Spleen (tissue), 11 donors: ENCODE data around the gene PCSK6. TPM values are rescaled to one million over a fixed set of nuclear protein-coding genes. Genes with fewer than 3 reads are reported as not detected.

ENCODE experiments used
- DNase-seq: peaks from one replicate; pipeline ENCODE4 v3.0.0-alpha.2; 2020
- H3K27ac ChIP-seq, 8 donors: fragments of 200-600 bp; sonication (generic) in 7 of 8; 1 replicate in 4 of 8; 2 replicates in 4 of 8; pipeline versions ENCODE4 v1.5.0 to v1.8.0; 2016 to 2021; ENCODE audit warnings: inconsistent platforms in 4 of 8, mild to moderate bottlenecking in 4 of 8, moderate library complexity in 1 of 8
- H3K27me3 ChIP-seq, 7 donors: fragments of 200-600 bp; sonication (generic) in 6 of 7; replicated peaks in 1 of 7; 1 replicate in 4 of 7; 2 replicates in 3 of 7; pipeline versions ENCODE4 v1.5.0 to v1.8.0; 2016 to 2021; ENCODE audit warnings: inconsistent platforms in 3 of 7, mild to moderate bottlenecking in 1 of 7
- H3K36me3 ChIP-seq, 6 donors: fragments of 200-600 bp; sonication (generic) in 5 of 6; 1 replicate in 4 of 6; 2 replicates in 2 of 6; pipeline versions ENCODE4 v1.5.0 to v1.8.0; 2016 to 2021; ENCODE audit warnings: inconsistent platforms in 2 of 6
- H3K4me1 ChIP-seq, 6 donors: fragments of 200-600 bp; sonication (generic) in 5 of 6; 1 replicate in 3 of 6; 2 replicates in 3 of 6; pipeline versions ENCODE4 v1.5.0 to v1.8.0; 2016 to 2021; ENCODE audit warnings: inconsistent platforms in 3 of 6
- H3K4me3 ChIP-seq, 8 donors: fragments of 200-600 bp; sonication (generic) in 7 of 8; 1 replicate in 4 of 8; 2 replicates in 4 of 8; pipeline versions ENCODE4 v1.5.0 to v1.8.0; 2016 to 2021; ENCODE audit warnings: inconsistent platforms in 4 of 8, mild to moderate bottlenecking in 4 of 8, moderate library complexity in 2 of 8
- H3K9me3 ChIP-seq, 8 donors: fragments of 200-600 bp; sonication (generic) in 7 of 8; 1 replicate in 4 of 8; 2 replicates in 4 of 8; pipeline versions ENCODE4 v1.5.0 to v1.8.0; 2016 to 2021; ENCODE audit warnings: inconsistent platforms in 4 of 8
- POLR2A ChIP-seq, 3 donors: fragments of 450-650 bp; IDR thresholded peaks; one replicate each; pipeline ENCODE4 v1.5.1; 2017; ENCODE audit warnings: antibody characterized with exemption in 3 of 3, mild to moderate bottlenecking in 1 of 3
- POLR2AphosphoS5 ChIP-seq, 3 donors: sonication (generic); formaldehyde crosslinking; IDR thresholded peaks; one replicate each; pipeline ENCODE4 v1.5.1; 2017; ENCODE audit warnings: antibody characterized with exemption in 3 of 3
- WGBS, 5 donors: extraction: QIAGEN DNeasy Blood & Tissue Kit in 3 of 5; methylation state at CpG; one replicate each; pipeline versions ENCODE4 v1.1.5 to v1.1.7; 2013 to 2018; 5-methylcytosine and 5-hydroxymethylcytosine counted together
- intact Hi-C: fragments of 100-400 bp; cut with DNase I; formaldehyde crosslinking; loops from one replicate; pipeline ENCODE4 v1.15.0; 2023; ENCODE audit warnings: low total_unique reads
- polyA plus RNA-seq, 3 donors: library from polyadenylated mRNA; stranded (reverse); fragments of 200-250 nt; gene quantifications; one replicate each; pipeline ENCODE4 v1.2.1, GENCODE V29; 2013
- total RNA-seq, 7 donors: library from RNA; depleted of rRNA in 3 of 7; stranded (reverse); fragments of >200 nt in 3 of 7; fragmentation: NEBNext Ultra II Directional in 4 of 7; extraction: Animal tissue kit (Norgen Biotek cat#: 25700) in 4 of 7; gene quantifications; one replicate each; pipeline versions ENCODE4 v1.1.0 to v1.2.1, GENCODE V29; 2016 to 2021
- TF ChIP-seq, protein P1 (sequence below), 11 experiments: fragments of 200-600 bp in 7 of 11; fragments of 450-650 bp in 4 of 11; sonication (generic) in 4 of 11; IDR thresholded peaks in 8 of 11; conservative IDR thresholded peaks in 3 of 11; 1 replicate in 7 of 11; 2 replicates in 4 of 11; pipeline versions ENCODE4 v1.4.0 to v1.8.0; 2016 to 2021; ENCODE audit warnings: antibody characterized with exemption in 11 of 11, inconsistent platforms in 4 of 11, mild to moderate bottlenecking in 1 of 11
- donor health status: healthy with polysubstance abuse.
- donor health status: DM: no; HTN: no; CAD: no; lungs with moderate emphysema.
- donor health status: DM: no; HTN: no; CAD: no.
- donor health status: Bipolar disorder and iron deficiency.
- donor health status: healthy.
- donor health status: DM: no; HTN: no; CAD: no.
- donor health status: DM: yes; HTN: yes; CAD: no.

PCSK6 gene
- total and polyA plus RNA-seq, 10 donors, result 10.0 to 403 (median 252) TPM

DNA sequence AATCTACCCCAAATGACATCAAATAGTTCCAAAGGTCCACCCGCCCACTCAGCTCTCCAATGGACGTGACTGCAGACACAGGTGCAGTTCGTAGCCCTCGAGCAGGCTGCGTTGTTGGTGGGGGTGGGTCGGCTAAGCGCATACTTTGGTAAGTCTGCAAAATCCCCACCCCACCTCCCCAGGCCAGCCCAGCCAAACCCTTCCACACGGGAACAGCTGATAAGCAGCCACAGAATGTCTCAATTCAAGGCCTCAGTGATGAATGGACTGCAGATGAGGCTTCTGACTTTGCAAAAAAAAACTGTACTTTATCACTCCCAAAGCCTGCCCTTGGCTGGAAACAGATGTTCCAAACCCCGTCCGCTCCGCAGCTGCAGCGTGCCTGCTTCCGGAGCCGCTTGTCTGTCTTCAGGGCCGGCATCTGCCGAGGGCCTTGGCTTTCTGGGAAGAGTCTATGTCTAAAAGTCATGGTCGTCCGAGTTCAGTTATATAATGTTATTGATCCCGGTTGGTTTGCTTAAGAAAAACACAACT lies 38.2 kb downstream of the PCSK6 start:
- Histone ChIP-seq H3K9me3 (no peaks in the 10 kb centered on the region), H3K4me1 (peaks cover 3 to 90% (median 60%) of the 10 kb centered on the region in 6 donors), H3K27ac (peak overlapping the region; percentile 29 to 85 (median 80)), H3K4me3 (no peak overlapping the region), H3K27me3 (peaks cover 0 to 23% (median 0%) of the 10 kb centered on the region in 7 donors), H3K36me3 (peaks cover 0 to 7% (median 0%) of the 10 kb centered on the region in 6 donors)
- TF ChIP-seq, protein P1, sequence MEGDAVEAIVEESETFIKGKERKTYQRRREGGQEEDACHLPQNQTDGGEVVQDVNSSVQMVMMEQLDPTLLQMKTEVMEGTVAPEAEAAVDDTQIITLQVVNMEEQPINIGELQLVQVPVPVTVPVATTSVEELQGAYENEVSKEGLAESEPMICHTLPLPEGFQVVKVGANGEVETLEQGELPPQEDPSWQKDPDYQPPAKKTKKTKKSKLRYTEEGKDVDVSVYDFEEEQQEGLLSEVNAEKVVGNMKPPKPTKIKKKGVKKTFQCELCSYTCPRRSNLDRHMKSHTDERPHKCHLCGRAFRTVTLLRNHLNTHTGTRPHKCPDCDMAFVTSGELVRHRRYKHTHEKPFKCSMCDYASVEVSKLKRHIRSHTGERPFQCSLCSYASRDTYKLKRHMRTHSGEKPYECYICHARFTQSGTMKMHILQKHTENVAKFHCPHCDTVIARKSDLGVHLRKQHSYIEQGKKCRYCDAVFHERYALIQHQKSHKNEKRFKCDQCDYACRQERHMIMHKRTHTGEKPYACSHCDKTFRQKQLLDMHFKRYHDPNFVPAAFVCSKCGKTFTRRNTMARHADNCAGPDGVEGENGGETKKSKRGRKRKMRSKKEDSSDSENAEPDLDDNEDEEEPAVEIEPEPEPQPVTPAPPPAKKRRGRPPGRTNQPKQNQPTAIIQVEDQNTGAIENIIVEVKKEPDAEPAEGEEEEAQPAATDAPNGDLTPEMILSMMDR (IDR thresholded peaks at IDR 0.05 in 8 of 11, conservative IDR thresholded peaks at IDR 0.05 in 3 of 11), result no peak
- TF ChIP-seq POLR2AphosphoS5 (IDR thresholded peaks at IDR 0.05) (peak; percentile 88 to 97 (median 93)), POLR2A (IDR thresholded peaks at IDR 0.05) (no peak)
- intact Hi-C loops, result no loop called here
- WGBS, 5 donors, result 6 to 15% (median 12%) methylated on average over 15 to 19 of the region's 19 CpGs
- DNase-seq, result peak; percentile 87

DNA sequence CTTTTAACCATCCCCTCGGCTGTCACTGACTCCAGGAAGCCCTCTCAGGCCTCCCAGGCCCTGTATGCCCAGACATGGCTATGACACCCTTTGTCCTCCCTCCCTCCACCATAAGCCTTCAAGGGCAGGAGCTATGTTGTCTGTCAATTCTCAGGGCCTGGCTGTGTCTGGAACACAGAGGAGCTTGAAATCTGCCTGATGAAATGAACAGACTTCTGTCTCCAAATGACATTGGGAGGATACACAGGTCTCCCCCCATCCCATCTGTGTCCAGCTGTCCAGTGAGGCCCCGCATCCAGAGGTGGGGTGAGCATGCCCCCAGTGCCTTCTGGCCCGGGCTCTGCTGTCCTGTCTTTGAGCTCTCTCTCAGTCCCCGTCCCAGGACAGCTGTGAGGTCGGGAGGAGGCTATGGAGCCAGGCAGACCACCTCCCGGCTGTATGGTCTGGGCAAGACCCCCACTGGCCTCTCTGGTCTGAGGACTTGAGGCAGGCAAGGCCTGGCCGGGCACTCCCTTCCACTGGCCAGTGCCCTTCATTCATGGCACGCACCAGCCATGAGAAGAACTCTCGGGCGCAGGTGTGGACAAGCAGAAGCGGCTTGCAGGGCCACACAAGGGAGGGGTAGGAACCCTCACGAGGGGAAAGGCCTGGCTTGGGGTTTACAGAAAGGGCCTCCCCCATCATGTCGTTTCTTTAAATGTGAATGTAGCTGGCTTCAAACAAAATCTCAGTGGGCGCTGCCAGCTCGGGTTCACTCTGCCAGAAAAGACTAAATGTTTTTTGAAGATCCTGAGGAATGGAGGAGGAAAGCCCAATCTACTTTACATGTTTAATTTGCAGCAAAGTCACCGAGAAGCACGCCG lies 38.9 kb downstream of the PCSK6 start:
- 51 to 59% (median 54%) methylated on average over 17 to 18 of the region's 18 CpGs for WGBS, 5 donors
- H3K36me3 ChIP-seq, result peaks cover 0 to 7% (median 0%) of the 10 kb centered on the region in 6 donors
- H3K27ac ChIP-seq, result peak overlapping the region; percentile 29 to 85 (median 80)
- DNase-seq, result peak; percentile 59
- H3K27me3 ChIP-seq, result peaks cover 0 to 23% (median 0%) of the 10 kb centered on the region in 7 donors
- no peak overlapping the region for H3K4me3 ChIP-seq
- no peaks in the 10 kb centered on the region for H3K9me3 ChIP-seq
- intact Hi-C loops, result no loop called here
- TF ChIP-seq POLR2A (IDR thresholded peaks at IDR 0.05) (no peak), POLR2AphosphoS5 (IDR thresholded peaks at IDR 0.05) (no peak)
- TF ChIP-seq, protein P1 (IDR thresholded peaks at IDR 0.05 in 8 of 11, conservative IDR thresholded peaks at IDR 0.05 in 3 of 11), result no peak
- H3K4me1 ChIP-seq, result peaks cover 8 to 90% (median 57%) of the 10 kb centered on the region in 6 donors

DNA sequence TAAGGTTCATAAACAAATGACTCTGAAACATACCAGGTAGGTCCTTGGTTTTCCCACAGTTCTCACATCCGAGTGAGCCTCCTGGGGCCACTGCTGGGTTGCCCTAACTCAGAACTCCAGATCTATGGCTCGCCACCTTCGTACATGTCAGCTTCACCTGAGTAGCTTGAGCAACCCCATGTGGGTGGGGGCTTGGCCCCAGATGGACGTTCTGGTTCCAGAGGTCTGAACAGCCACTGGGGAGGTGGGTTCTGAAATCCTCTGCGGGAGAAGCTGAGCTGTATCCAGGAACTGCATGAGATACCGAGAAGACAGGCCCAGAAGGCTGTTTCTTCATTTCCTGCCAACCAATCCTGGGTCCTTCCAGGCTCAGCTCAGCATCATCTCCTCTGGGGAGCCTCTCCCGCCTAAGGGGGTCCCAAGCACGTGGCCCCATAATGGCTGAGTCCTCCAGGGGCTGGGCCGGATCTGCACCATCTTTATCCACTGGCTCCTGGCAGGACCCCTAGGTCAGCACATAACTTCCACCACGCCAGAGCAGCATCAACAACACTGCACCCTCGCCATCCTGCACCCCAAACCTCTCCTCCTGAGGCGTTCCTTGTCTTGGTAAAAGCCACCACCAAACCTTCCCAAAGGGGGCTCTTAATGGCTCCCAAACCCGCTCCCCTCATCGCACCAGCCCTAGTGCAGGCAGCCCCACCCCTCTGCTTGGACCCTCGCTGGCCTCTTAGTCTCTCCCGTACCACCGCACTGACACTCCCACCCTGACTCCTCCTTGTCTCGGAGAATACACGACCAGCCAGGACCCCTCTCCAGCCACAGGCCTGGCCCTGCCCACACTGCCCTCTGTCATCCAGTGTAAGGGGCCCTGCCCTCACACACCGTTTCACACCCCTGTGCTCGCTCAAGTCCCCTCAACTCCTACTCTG lies 39.8 kb downstream of the PCSK6 start:
- no peak for TF ChIP-seq POLR2A (IDR thresholded peaks at IDR 0.05)
- no peak for TF ChIP-seq POLR2AphosphoS5 (IDR thresholded peaks at IDR 0.05)
- TF ChIP-seq, protein P1 (IDR thresholded peaks at IDR 0.05 in 8 of 11, conservative IDR thresholded peaks at IDR 0.05 in 3 of 11), result no peak
- intact Hi-C loops, result no loop called here
- Histone ChIP-seq H3K4me1 (peaks cover 8 to 85% (median 53%) of the 10 kb centered on the region in 6 donors), H3K9me3 (no peaks in the 10 kb centered on the region), H3K27ac (peak overlapping the region; percentile 1 to 85 (median 80)), H3K36me3 (peaks cover 0 to 7% (median 0%) of the 10 kb centered on the region in 6 donors), H3K4me3 (no peak overlapping the region), H3K27me3 (peaks cover 0 to 23% (median 0%) of the 10 kb centered on the region in 7 donors)
- DNase-seq, result no peak
- 73 to 80% (median 75%) methylated on average over 21 of the region's 21 CpGs for WGBS, 5 donors
